K562 (cell line): ENCODE results near the gene ECT2. TPM values are rescaled to one million over a fixed set of nuclear protein-coding genes. Genes with fewer than 3 reads are reported as not detected.

ENCODE experiments used
- ASH1L ChIP-seq: fragments of 450-650 bp; IDR thresholded peaks from 2 replicates; pipeline ENCODE4 v1.6.1; 2018; ENCODE audit warnings: borderline replicate concordance, mild to moderate bottlenecking, low read depth; ENCODE audit not compliant: partially characterized antibody
- ATF3 ChIP-seq, 2 experiments: fragments of 450-650 bp in 1 of 2; sonication (generic) in 1 of 2; formaldehyde crosslinking in 1 of 2; IDR thresholded peaks in 1 of 2; conservative IDR thresholded peaks in 1 of 2; 2 replicates each; pipeline versions ENCODE4 v1.6.1 to v1.8.1; 2016 to 2023; ENCODE audit warnings: mild to moderate bottlenecking in 2 of 2, moderate library complexity in 2 of 2, inconsistent platforms in 1 of 2, missing genetic modification reagents in 1 of 2
- BRD9 ChIP-seq: fragments of 450-650 bp; IDR thresholded peaks from 2 replicates; pipeline ENCODE4 v1.6.1; 2018; ENCODE audit warnings: low read depth; ENCODE audit not compliant: partially characterized antibody
- C11orf30 ChIP-seq: fragments of 450-650 bp; IDR thresholded peaks from 2 replicates; pipeline ENCODE4 v1.6.1; 2016; ENCODE audit warnings: low read depth, mild to moderate bottlenecking
- CXXC5 ChIP-seq: fragments of 250-450 bp; sonication (Bioruptor Pico); IDR thresholded peaks from 2 replicates; pipeline ENCODE4 v1.8.0; 2022; ENCODE audit warnings: inconsistent platforms, mild to moderate bottlenecking, moderate library complexity
- DIDO1 ChIP-seq: fragments of 450-650 bp; IDR thresholded peaks from 2 replicates; pipeline ENCODE4 v1.6.1; 2016; ENCODE audit warnings: low read depth, missing biosample characterization, missing genetic modification characterization
- ELK1 ChIP-seq: sonication (generic); formaldehyde crosslinking; IDR thresholded peaks from 2 replicates; pipeline ENCODE4 v1.8.1; 2022; ENCODE audit warnings: missing genetic modification reagents
- FOXJ3 ChIP-seq: sonication (generic); formaldehyde crosslinking; IDR thresholded peaks from 2 replicates; pipeline ENCODE4 v1.4.0; 2020; ENCODE audit warnings: mild to moderate bottlenecking, missing genetic modification reagents
- GTF2E2 ChIP-seq: fragments of 200-800 bp; sonication (Bioruptor generic); IDR thresholded peaks from 2 replicates; pipeline ENCODE4 v1.6.1; 2016; ENCODE audit warnings: missing genetic modification characterization, missing compliant biosample characterization
- HSF4 ChIP-seq: fragments of 250-450 bp; sonication (Bioruptor Pico); IDR thresholded peaks from 2 replicates; pipeline ENCODE4 v2.1.2; 2022; ENCODE audit warnings: mild to moderate bottlenecking, moderate library complexity, borderline replicate concordance
- JUND ChIP-seq, 2 experiments: IDR thresholded peaks; 2 replicates in 1 of 2; 3 replicates in 1 of 2; pipeline ENCODE4 v1.6.1; 2011; ENCODE audit warnings: borderline replicate concordance in 2 of 2, low read depth in 2 of 2, low read length in 2 of 2, improper control_type of control experiment in 1 of 2, missing biosample characterization in 1 of 2, missing genetic modification characterization in 1 of 2, missing genetic modification reagents in 1 of 2
- LARP7 ChIP-seq: fragments of 450-650 bp; IDR thresholded peaks from 2 replicates; pipeline ENCODE4 v1.6.1; 2016
- MEF2A ChIP-seq: IDR thresholded peaks from 2 replicates; pipeline ENCODE4 v1.6.1; 2011; ENCODE audit warnings: low read depth, mild to moderate bottlenecking, low read length, moderate library complexity; ENCODE audit not compliant: control insufficient read depth
- NCOR1 ChIP-seq: fragments of 450-650 bp; IDR thresholded peaks from 2 replicates; pipeline ENCODE4 v1.6.1; 2016; ENCODE audit warnings: mild to moderate bottlenecking, moderate library complexity
- POLR2B ChIP-seq: fragments of 450-650 bp; IDR thresholded peaks from 2 replicates; pipeline ENCODE4 v1.6.1; 2018; ENCODE audit warnings: low read depth; ENCODE audit not compliant: partially characterized antibody
- RAD51 ChIP-seq: fragments of 450-650 bp; IDR thresholded peaks from 2 replicates; pipeline ENCODE4 v1.7.1; 2016; ENCODE audit warnings: low read depth, mild to moderate bottlenecking, borderline replicate concordance
- TGIF2 ChIP-seq: sonication (generic); formaldehyde crosslinking; IDR thresholded peaks from 2 replicates; pipeline ENCODE4 v1.8.1; 2022; ENCODE audit warnings: mild to moderate bottlenecking, missing genetic modification reagents, moderate library complexity
- THRA ChIP-seq: fragments of 450-650 bp; IDR thresholded peaks from 2 replicates; pipeline ENCODE4 v1.6.1; 2017; ENCODE audit warnings: mild to moderate bottlenecking, moderate library complexity
- U2AF2 ChIP-seq: fragments of 200-400 bp; formaldehyde crosslinking; optimal IDR thresholded peaks from 2 replicates; pipeline ENCODE3; 2017; ENCODE audit warnings: low read depth, mild to moderate bottlenecking, low read length
- USF2 ChIP-seq: sonication (generic); formaldehyde crosslinking; IDR thresholded peaks from 2 replicates; pipeline ENCODE4 v1.5.0; 2020; ENCODE audit warnings: missing genetic modification reagents
- ZKSCAN3 ChIP-seq: fragments of 250-450 bp; sonication (Bioruptor Pico); IDR thresholded peaks from 2 replicates; pipeline ENCODE4 v1.4.0; 2020
- ZNF354B ChIP-seq: fragments of 250-450 bp; sonication (Bioruptor Pico); IDR thresholded peaks from 2 replicates; pipeline ENCODE4 v1.4.0; 2020
- ZNF77 ChIP-seq: fragments of 250-450 bp; sonication (Bioruptor Pico); IDR thresholded peaks from 2 replicates; pipeline ENCODE4 v1.5.0; 2020
- polyA plus RNA-seq, 8 experiments: library from polyadenylated mRNA; depleted of rRNA in 4 of 8; stranded (reverse) in 5 of 8; unstranded in 3 of 8; fragments of >200 nt; fragmentation: Nextera tagmentation in 2 of 8; fragmentation: Illumina TruSeq in 1 of 8; extraction: Ambion mirVana in 2 of 8; extraction: Trizol in 1 of 8; gene quantifications; 2 replicates each; pipeline versions ENCODE4 v1.2.1 to v1.2.3, GENCODE V29; 2011 to 2014; ENCODE audit warnings: inconsistent platforms in 1 of 8, missing spikeins in 1 of 8
- total RNA-seq, 7 experiments: library from RNA; depleted of rRNA in 6 of 7; stranded (reverse); fragments of >200 nt in 6 of 7; fragmentation: Illumina TruSeq in 2 of 7; extraction: Trizol in 2 of 7; gene quantifications; 2 replicates each; pipeline versions ENCODE4 v1.2.1 to v1.2.3, GENCODE V29; 2011 to 2021; ENCODE audit warnings: low replicate concordance in 1 of 7

The ECT2 gene
- total and polyA plus RNA-seq, 9 of the 15 experiments (the other 6 are each of a cell fraction or from before 2014, with no cell fraction given): 19.0 to 53.0 (median 36.5) TPM

- TF ChIP-seq ELK1: no peak
- TF ChIP-seq POLR2B: peak; percentile 84
- no peak for TF ChIP-seq LARP7
- TF ChIP-seq TGIF2 (CRISPR knock-in tag): no peak
- TF ChIP-seq ATF3 (IDR thresholded peaks at IDR 0.05): peak; percentile 18; the same call in 1 of the 2 replicates
- no peak; the same call in 1 of the 2 replicates for TF ChIP-seq ATF3 (CRISPR knock-in tag; conservative IDR thresholded peaks at IDR 0.05)
- peak; percentile 30 for TF ChIP-seq BRD9
- no peak for TF ChIP-seq ZNF354B (CRISPR knock-in tag)
- TF ChIP-seq U2AF2: no peak
- TF ChIP-seq RAD51: no peak; the same call in 1 of the 2 replicates
- TF ChIP-seq FOXJ3: peak; percentile 98
- TF ChIP-seq MEF2A: no peak
- no peak for TF ChIP-seq ZNF77
- TF ChIP-seq HSF4: no peak
- peak; percentile 91 for TF ChIP-seq ASH1L
- no peak for TF ChIP-seq DIDO1 (tag)
- TF ChIP-seq CXXC5 (CRISPR knock-in tag): peak; percentile 93
- TF ChIP-seq ZKSCAN3 (CRISPR knock-in tag): no peak
- TF ChIP-seq THRA: no peak
- TF ChIP-seq USF2 (CRISPR knock-in tag): no peak
- peak; percentile 52; the same call in 1 of the 2 replicates for TF ChIP-seq C11orf30
- TF ChIP-seq NCOR1: no peak
- TF ChIP-seq GTF2E2 (tag): peak; percentile 62
- peak; percentile 57 for TF ChIP-seq JUND (IDR thresholded peaks at IDR 0.05; ENCODE audit: borderline replicate concordance, low read depth, low read length)
- TF ChIP-seq JUND (tag; IDR thresholded peaks at IDR 0.05; ENCODE audit: borderline replicate concordance, low read depth, low read length): 0 out of 3 replicates have a peak, but pooled peaks have one; percentile 9
Measured at GRCh38 chr3:172750368-172751174, at the start of gene ECT2 (continued).
